Measurements from ENCODE around the gene CLK3.

DNA sequence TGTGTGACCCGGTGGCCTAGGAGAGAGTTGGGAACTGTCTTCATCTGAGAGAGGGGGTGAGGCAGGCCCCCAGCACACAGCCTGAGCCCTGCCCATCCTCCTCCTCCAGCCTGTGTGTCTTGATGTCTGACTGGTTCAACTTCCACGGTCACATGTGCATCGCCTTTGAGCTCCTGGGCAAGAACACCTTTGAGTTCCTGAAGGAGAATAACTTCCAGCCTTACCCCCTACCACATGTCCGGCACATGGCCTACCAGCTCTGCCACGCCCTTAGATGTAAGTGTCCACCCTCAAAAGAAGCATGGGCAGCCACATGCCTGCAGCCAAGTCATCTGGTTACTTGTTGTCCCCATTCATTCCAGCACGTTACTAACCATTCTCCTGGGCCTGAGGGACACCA lies 10.1 kb downstream of the CLK3 start:
- TF ChIP-seq, protein P1, sequence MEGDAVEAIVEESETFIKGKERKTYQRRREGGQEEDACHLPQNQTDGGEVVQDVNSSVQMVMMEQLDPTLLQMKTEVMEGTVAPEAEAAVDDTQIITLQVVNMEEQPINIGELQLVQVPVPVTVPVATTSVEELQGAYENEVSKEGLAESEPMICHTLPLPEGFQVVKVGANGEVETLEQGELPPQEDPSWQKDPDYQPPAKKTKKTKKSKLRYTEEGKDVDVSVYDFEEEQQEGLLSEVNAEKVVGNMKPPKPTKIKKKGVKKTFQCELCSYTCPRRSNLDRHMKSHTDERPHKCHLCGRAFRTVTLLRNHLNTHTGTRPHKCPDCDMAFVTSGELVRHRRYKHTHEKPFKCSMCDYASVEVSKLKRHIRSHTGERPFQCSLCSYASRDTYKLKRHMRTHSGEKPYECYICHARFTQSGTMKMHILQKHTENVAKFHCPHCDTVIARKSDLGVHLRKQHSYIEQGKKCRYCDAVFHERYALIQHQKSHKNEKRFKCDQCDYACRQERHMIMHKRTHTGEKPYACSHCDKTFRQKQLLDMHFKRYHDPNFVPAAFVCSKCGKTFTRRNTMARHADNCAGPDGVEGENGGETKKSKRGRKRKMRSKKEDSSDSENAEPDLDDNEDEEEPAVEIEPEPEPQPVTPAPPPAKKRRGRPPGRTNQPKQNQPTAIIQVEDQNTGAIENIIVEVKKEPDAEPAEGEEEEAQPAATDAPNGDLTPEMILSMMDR (IDR thresholded peaks at IDR 0.05; ENCODE audit: extremely low read depth in 1 of 2, insufficient read depth in 1 of 2, low read depth in 1 of 2, low read length in 2 of 2) = no peak
- TF ChIP-seq POLR2AphosphoS5 (IDR thresholded peaks at IDR 0.05; ENCODE audit: insufficient read depth, low read depth, low read length) (no peak), POLR2A (IDR thresholded peaks at IDR 0.05; ENCODE audit: low read depth, low read length) (no peak)

Data from endothelial cell of umbilical vein (primary cell).